Measurements from ENCODE around the gene TXNRD2. TPM values are rescaled to one million over a fixed set of nuclear protein-coding genes. Genes with fewer than 3 reads are reported as not detected.

Gene TXNRD2
- total RNA-seq, 1 experiment from 2014 or later, result 29.5 TPM

DNA sequence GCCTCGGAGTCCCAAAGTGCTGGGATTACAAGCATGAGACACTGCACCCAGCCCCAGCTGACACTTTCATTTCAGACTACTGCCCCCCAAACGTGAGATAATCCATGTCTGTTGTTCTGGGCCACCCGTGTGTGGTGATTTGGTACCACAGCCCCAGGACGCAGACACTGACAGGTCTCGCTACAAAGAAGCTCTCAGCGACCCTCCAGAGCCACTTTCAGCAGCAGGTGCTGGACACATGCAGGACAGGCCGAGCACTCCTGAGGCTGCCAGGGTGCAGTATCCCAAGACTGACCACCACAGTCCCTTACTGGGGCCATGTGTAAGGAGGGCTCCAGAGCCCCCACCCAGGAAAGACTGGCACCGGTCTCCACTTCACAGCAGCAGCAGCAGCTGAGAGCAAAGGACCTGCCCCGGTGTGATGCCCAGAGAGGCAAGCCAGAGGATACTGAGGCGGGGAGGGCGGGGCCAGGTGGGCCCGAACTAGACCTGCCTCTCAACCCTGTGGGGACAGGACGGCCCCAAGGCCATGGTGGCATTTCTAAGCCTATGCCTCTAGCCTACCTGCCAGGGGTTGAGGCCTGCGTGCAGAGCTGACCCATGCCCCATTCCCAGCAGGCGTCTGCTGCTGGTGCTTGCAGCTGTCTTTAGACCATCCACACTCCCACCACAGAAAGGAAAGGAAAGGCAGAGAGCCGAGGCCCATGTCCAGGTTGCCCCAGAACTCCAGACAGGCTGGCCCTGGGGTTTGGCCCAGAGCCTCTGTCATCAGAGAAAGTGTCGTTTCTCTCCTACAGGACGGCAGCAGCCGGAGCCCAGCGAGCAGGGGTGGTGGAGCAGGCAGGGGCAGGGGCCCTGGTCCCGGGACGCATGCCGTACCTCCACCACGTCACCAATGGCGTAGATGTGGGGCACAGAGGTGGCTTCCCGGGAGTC is 58.9 kb downstream of the TXNRD2 start:
- H3K27me3 ChIP-seq (ENCODE audit: control insufficient read depth, insufficient read depth, low read length), result no peaks in the 10 kb centered on the region
- no peak overlapping the region for H3K4me3 ChIP-seq (ENCODE audit: low read depth in 2 of 2, low read length in 2 of 2)
- ChIA-PET CTCF (no interaction called here), POLR2A (no interaction called here)
- H3K9me3 ChIP-seq (ENCODE audit: control insufficient read depth, insufficient read depth, low read depth, low read length), result no peaks in the 10 kb centered on the region
- no TSS peak for BruUV-seq (replicated peaks)
- no peaks in the 10 kb centered on the region for H3K36me3 ChIP-seq (ENCODE audit: control insufficient read depth, insufficient read depth, low read length)
- TF ChIP-seq TCF7L2 (IDR thresholded peaks at IDR 0.05; ENCODE audit: low read depth, low read length) (no peak), CTCF (IDR thresholded peaks at IDR 0.05) (no peak), POLR2AphosphoS5 (IDR thresholded peaks at IDR 0.05; ENCODE audit: low read depth, low read length) (no peak), SIN3A (IDR thresholded peaks at IDR 0.05; ENCODE audit: borderline replicate concordance, insufficient read depth, low read depth, low read length) (no peak)
- TF ChIP-seq, protein P1, sequence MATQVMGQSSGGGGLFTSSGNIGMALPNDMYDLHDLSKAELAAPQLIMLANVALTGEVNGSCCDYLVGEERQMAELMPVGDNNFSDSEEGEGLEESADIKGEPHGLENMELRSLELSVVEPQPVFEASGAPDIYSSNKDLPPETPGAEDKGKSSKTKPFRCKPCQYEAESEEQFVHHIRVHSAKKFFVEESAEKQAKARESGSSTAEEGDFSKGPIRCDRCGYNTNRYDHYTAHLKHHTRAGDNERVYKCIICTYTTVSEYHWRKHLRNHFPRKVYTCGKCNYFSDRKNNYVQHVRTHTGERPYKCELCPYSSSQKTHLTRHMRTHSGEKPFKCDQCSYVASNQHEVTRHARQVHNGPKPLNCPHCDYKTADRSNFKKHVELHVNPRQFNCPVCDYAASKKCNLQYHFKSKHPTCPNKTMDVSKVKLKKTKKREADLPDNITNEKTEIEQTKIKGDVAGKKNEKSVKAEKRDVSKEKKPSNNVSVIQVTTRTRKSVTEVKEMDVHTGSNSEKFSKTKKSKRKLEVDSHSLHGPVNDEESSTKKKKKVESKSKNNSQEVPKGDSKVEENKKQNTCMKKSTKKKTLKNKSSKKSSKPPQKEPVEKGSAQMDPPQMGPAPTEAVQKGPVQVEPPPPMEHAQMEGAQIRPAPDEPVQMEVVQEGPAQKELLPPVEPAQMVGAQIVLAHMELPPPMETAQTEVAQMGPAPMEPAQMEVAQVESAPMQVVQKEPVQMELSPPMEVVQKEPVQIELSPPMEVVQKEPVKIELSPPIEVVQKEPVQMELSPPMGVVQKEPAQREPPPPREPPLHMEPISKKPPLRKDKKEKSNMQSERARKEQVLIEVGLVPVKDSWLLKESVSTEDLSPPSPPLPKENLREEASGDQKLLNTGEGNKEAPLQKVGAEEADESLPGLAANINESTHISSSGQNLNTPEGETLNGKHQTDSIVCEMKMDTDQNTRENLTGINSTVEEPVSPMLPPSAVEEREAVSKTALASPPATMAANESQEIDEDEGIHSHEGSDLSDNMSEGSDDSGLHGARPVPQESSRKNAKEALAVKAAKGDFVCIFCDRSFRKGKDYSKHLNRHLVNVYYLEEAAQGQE (IDR thresholded peaks at IDR 0.05; ENCODE audit: insufficient read depth in 1 of 2, low read depth in 2 of 2, low read length in 1 of 2), result no peak
- peak overlapping the region; percentile 94 for H3K27ac ChIP-seq (ENCODE audit: low read length)
- in situ Hi-C loops (cut with HindIII; ENCODE audit: low pct_unique_long_range_greater_than_20kb, low sequenced_read_pairs) (no loop called here), intact Hi-C loops (cut with micrococcal nuclease; ENCODE audit: unreplicated experiment) (no loop called here)
- ATAC-seq, result no peak
- no peak for DNase-seq (ENCODE audit: low read depth, low spot score)
- H3K4me1 ChIP-seq (ENCODE audit: control insufficient read depth, insufficient read depth, low read length), result peaks cover 49% of the 10 kb centered on the region

DNA sequence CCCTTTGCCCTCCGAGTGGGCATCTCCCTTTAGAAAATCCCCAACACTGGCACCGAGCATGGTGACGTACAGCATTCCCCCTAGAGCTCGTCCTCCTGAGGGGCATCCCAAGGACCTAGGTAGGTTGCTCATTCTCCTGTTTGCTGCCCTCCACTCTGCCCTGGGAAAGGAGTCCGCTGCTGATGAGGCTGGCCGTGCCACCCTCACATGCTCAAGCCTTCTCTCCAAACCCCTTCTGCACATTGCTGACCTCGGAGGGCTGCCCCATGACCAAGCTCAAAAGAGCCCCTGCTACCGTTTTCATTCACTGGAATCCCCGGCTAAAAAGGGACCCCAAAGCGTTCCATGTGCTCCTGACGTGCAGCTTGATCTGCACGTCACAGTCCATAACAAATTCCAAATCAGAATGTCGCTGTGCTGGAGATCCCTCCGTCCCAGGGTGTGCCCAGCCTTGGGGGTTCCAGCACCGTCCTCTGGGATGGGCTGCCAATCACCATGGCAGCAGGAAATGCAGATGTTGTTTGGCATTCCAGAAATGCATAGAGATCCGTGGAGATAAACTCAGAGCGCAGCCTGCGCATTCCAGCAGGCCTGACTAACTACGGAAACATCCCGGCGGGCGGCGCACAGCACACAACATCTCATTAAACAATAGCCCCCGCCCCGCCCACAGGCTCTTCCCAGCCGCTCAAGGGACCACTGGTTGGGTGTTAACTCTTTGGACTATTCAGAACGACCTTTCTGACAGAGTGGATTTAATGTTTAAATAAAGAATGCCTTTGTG is 60.6 kb downstream of the TXNRD2 start:
- intact Hi-C loops (cut with micrococcal nuclease; ENCODE audit: unreplicated experiment) (no loop called here), in situ Hi-C loops (cut with HindIII; ENCODE audit: low pct_unique_long_range_greater_than_20kb, low sequenced_read_pairs) (no loop called here)
- H3K36me3 ChIP-seq (ENCODE audit: control insufficient read depth, insufficient read depth, low read length), result no peaks in the 10 kb centered on the region
- H3K27me3 ChIP-seq (ENCODE audit: control insufficient read depth, insufficient read depth, low read length), result no peaks in the 10 kb centered on the region
- no peaks in the 10 kb centered on the region for H3K9me3 ChIP-seq (ENCODE audit: control insufficient read depth, insufficient read depth, low read depth, low read length)
- ChIA-PET POLR2A (no interaction called here), CTCF (interaction anchor here (0.6 kb wide), 1 partner anchor 27 kb away, joined by 3 read pairs; the partner anchor contains the start of genes GNB1L and RTL10)
- H3K4me1 ChIP-seq (ENCODE audit: control insufficient read depth, insufficient read depth, low read length), result peaks cover 64% of the 10 kb centered on the region
- peak overlapping the region; percentile 3 to 26; a peak in 3 of 4 replicates for H3K4me3 ChIP-seq (ENCODE audit: low read depth in 2 of 2, low read length in 2 of 2)
- peak overlapping the region; percentile 94 for H3K27ac ChIP-seq (ENCODE audit: low read length)
- DNase-seq (ENCODE audit: low read depth, low spot score), result peak; percentile 57
- TF ChIP-seq, protein P1 (IDR thresholded peaks at IDR 0.05; ENCODE audit: insufficient read depth in 1 of 2, low read depth in 2 of 2, low read length in 1 of 2), result no peak
- TF ChIP-seq CTCF (IDR thresholded peaks at IDR 0.05), result no peak
- peak; percentile 64; the same call in 1 of the 2 replicates for TF ChIP-seq POLR2AphosphoS5 (IDR thresholded peaks at IDR 0.05; ENCODE audit: low read depth, low read length)
- no peak for TF ChIP-seq SIN3A (IDR thresholded peaks at IDR 0.05; ENCODE audit: borderline replicate concordance, insufficient read depth, low read depth, low read length)
- TF ChIP-seq TCF7L2 (IDR thresholded peaks at IDR 0.05; ENCODE audit: low read depth, low read length), result peak; percentile 50; the same call in 1 of the 2 replicates
- BruUV-seq (replicated peaks), result TSS peak; percentile 84
- peak; percentile 85 for ATAC-seq

Measured in Panc1 (cell line).